ENCODE measurements around the gene ALG9. TPM values are rescaled to one million over a fixed set of nuclear protein-coding genes. Genes with fewer than 3 reads are reported as not detected.

The ALG9 gene
- total RNA-seq, 4 donors from 2014 or later, result 10.3 to 22.5 (median 14.9) TPM

- TF ChIP-seq POLR2A (IDR thresholded peaks at IDR 0.05) (no peak), CTCF (IDR thresholded peaks at IDR 0.05 in 4 of 5, conservative IDR thresholded peaks at IDR 0.05 in 1 of 5) (no peak)
- H3K36me3 ChIP-seq, result no peaks in the 10 kb centered on the region
- DNase-seq (no peak), ATAC-seq (no peak)
- H3K27ac ChIP-seq, result no peak overlapping the region
- intact Hi-C loops (cut with DNase I; ENCODE audit: low total_unique reads), result no loop called here
- H3K4me3 ChIP-seq, result no peak overlapping the region
- in situ Hi-C loops (cut with MboI; ENCODE audit: low sequenced_read_pairs in 4 of 4), result loop anchor here in 3 of 4 donors (5.0 to 10.0 kb wide), 3 partner anchors 64 to 213 kb away; partner anchors contain the start of gene SIK2 (in 3 of the 3)
- no peaks in the 10 kb centered on the region for H3K9me3 ChIP-seq
- no peaks in the 10 kb centered on the region for H3K27me3 ChIP-seq
- peaks cover 0 to 7% of the 10 kb centered on the region in 2 donors for H3K4me1 ChIP-seq
Measured at GRCh38 chr11:111778047-111778558, 93.3 kb downstream of the ALG9 start.

GRCh38 chr11:111777094-111778046 lies 94.0 kb downstream of the ALG9 start:
- intact Hi-C loops (cut with DNase I; ENCODE audit: low total_unique reads), result loop anchor here (1.0 to 2.0 kb wide), 3 partner anchors 63 to 213 kb away; partner anchors contain the start of gene SIK2
- TF ChIP-seq POLR2A (IDR thresholded peaks at IDR 0.05) (no peak), CTCF (IDR thresholded peaks at IDR 0.05 in 4 of 5, conservative IDR thresholded peaks at IDR 0.05 in 1 of 5) (peak; percentile 70 to 81 (median 78))
- peaks cover 0 to 7% of the 10 kb centered on the region in 2 donors for H3K4me1 ChIP-seq
- H3K36me3 ChIP-seq, result no peaks in the 10 kb centered on the region
- no peaks in the 10 kb centered on the region for H3K9me3 ChIP-seq
- H3K4me3 ChIP-seq, result no peak overlapping the region
- no peaks in the 10 kb centered on the region for H3K27me3 ChIP-seq
- ATAC-seq, result peak; percentile 90 to 94
- in situ Hi-C loops (cut with MboI; ENCODE audit: low sequenced_read_pairs in 4 of 4), result loop anchor here in 3 of 4 donors (5.0 to 10.0 kb wide), 3 partner anchors 65 to 213 kb away; partner anchors contain the start of gene SIK2 (in 3 of the 3)
- no peak for DNase-seq
- peak overlapping the region in 1 of 4 donors; percentile 6 for H3K27ac ChIP-seq

- no peak for TF ChIP-seq CTCF (IDR thresholded peaks at IDR 0.05 in 4 of 5, conservative IDR thresholded peaks at IDR 0.05 in 1 of 5)
- Histone ChIP-seq H3K4me1 (peaks cover 0 to 7% of the 10 kb centered on the region in 2 donors), H3K4me3 (no peak overlapping the region), H3K36me3 (no peaks in the 10 kb centered on the region), H3K27me3 (no peaks in the 10 kb centered on the region), H3K9me3 (no peaks in the 10 kb centered on the region), H3K27ac (peak overlapping the region in 1 of 4 donors; percentile 6)
- intact Hi-C loops (cut with DNase I; ENCODE audit: low total_unique reads), result loop anchor here (1.0 to 2.0 kb wide), 3 partner anchors 64 to 212 kb away; partner anchors contain the start of gene SIK2
- no peak for DNase-seq
- in situ Hi-C loops (cut with MboI; ENCODE audit: low sequenced_read_pairs in 4 of 4), result loop anchor here in 3 of 4 donors (5.0 to 10.0 kb wide), 3 partner anchors 66 to 212 kb away; partner anchors contain the start of gene SIK2 (in 3 of the 3)
- ATAC-seq, result no peak
Measured at GRCh38 chr11:111776398-111777093, 94.8 kb downstream of the ALG9 start.

- ATAC-seq, result peak; percentile 28 to 54
- peak overlapping the region; percentile 31 to 58 (median 39) for H3K27ac ChIP-seq
- in situ Hi-C loops (cut with MboI; ENCODE audit: low sequenced_read_pairs in 4 of 4), result loop anchor here in 3 of 4 donors (5.0 to 10.0 kb wide), 3 partner anchors 67 to 210 kb away; partner anchors contain the start of gene SIK2 (in 3 of the 3)
Measured at GRCh38 chr11:111774955-111775710, 96.2 kb downstream of the ALG9 start.

More at GRCh38 chr11:111774955-111775710, 96.2 kb downstream of the ALG9 start:
- H3K9me3 ChIP-seq, result no peaks in the 10 kb centered on the region
- H3K27me3 ChIP-seq, result no peaks in the 10 kb centered on the region
- no peak overlapping the region for H3K4me3 ChIP-seq
- intact Hi-C loops (cut with DNase I; ENCODE audit: low total_unique reads), result no loop called here
- TF ChIP-seq CTCF (IDR thresholded peaks at IDR 0.05 in 4 of 5, conservative IDR thresholded peaks at IDR 0.05 in 1 of 5), result no peak
- TF ChIP-seq POLR2A (IDR thresholded peaks at IDR 0.05), result no peak
- no peaks in the 10 kb centered on the region for H3K36me3 ChIP-seq
- H3K4me1 ChIP-seq, result peaks cover 0 to 7% of the 10 kb centered on the region in 2 donors
- DNase-seq, result no peak
